ENCODE results near the gene DUSP16.
A peak's percentile ranks its signal among the peaks of the same experiment; 100 is the strongest.

DUSP16 gene

DNA sequence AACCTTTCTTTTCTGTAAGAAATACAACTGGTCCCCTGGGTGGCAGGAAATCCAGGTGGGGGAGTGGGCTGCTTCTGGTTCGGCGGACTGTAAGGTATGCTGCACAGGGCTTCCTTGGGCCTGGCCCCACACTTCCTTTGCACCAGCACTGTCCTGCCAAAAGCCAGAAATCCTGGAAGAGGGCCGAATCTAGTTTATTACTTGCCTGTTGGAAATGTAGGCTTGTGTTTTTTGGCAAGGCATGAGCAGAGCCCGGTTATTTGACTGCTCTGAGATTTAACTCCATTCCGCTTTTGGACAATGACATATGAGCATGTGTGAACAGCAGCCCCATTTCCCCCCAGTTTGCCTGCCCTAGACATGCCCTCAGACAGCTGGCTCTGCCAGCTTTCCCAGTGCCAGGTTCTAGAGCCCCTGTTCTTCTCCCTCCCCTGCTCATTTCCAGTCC, 119.2 kb downstream of the DUSP16 start:
- H3K9me3 ChIP-seq (ENCODE audit: insufficient read depth, low read length, severe bottlenecking), result no peaks in the 10 kb centered on the region
- DNase-seq, result no peak
- H3K4me3 ChIP-seq (ENCODE audit: low read depth in 1 of 2, low read length in 2 of 2), result no peak overlapping the region
- H3K27ac ChIP-seq (ENCODE audit: low read length), result no peak overlapping the region
- no peak overlapping the region for H3K9ac ChIP-seq (ENCODE audit: low read depth, low read length)
- H4K20me1 ChIP-seq (ENCODE audit: insufficient read depth, low read length), result no peaks in the 10 kb centered on the region
- no peak overlapping the region for H3K4me2 ChIP-seq (ENCODE audit: insufficient read depth, low read length)
- no peaks in the 10 kb centered on the region for H3K27me3 ChIP-seq (ENCODE audit: insufficient read depth, low read length, poor library complexity)
- peaks cover 12% of the 10 kb centered on the region for H3K4me1 ChIP-seq (ENCODE audit: insufficient read depth, low read length)
- H3K36me3 ChIP-seq (ENCODE audit: insufficient read depth, low read length), result no peaks in the 10 kb centered on the region
- no peaks in the 10 kb centered on the region for H3K79me2 ChIP-seq (ENCODE audit: insufficient read depth, low read length)
- TF ChIP-seq, protein P1, sequence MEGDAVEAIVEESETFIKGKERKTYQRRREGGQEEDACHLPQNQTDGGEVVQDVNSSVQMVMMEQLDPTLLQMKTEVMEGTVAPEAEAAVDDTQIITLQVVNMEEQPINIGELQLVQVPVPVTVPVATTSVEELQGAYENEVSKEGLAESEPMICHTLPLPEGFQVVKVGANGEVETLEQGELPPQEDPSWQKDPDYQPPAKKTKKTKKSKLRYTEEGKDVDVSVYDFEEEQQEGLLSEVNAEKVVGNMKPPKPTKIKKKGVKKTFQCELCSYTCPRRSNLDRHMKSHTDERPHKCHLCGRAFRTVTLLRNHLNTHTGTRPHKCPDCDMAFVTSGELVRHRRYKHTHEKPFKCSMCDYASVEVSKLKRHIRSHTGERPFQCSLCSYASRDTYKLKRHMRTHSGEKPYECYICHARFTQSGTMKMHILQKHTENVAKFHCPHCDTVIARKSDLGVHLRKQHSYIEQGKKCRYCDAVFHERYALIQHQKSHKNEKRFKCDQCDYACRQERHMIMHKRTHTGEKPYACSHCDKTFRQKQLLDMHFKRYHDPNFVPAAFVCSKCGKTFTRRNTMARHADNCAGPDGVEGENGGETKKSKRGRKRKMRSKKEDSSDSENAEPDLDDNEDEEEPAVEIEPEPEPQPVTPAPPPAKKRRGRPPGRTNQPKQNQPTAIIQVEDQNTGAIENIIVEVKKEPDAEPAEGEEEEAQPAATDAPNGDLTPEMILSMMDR (IDR thresholded peaks at IDR 0.05; ENCODE audit: borderline replicate concordance, extremely low read depth, low read length, poor library complexity, severe bottlenecking), result no peak
- TF ChIP-seq EZH2 (IDR thresholded peaks at IDR 0.05; ENCODE audit: borderline replicate concordance, low read depth, low read length, severe bottlenecking), result no peak
- H2AFZ ChIP-seq (ENCODE audit: low read depth, low read length), result no peak overlapping the region
- no peak for ATAC-seq (ENCODE audit: insufficient read depth, low read depth)

DNA sequence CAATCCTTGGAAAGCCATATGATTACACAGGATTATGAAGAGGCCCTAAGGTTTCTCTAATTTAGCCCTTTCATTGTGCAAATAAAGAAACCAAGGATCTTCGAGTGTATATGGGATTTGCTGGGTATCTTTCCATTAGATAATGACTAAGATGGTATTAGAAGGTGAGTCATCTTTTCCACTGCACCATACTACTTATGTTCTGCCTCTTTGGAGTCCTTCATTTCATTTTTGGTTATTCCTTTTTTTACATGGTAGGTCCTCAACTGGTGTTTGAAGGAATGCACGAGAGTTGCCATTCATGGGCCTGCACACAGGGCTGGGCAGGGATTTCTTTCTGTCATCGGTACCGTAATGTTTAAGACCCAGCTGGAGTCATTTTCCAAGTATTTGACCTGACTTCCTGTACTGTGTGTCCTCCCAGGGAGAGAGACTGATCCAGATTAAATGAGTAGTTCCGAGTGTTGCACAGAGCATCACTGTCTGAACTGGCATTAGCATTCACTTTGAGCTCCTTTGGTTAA, 120.1 kb downstream of the DUSP16 start:
- H3K9ac ChIP-seq (ENCODE audit: low read depth, low read length), result no peak overlapping the region
- no peaks in the 10 kb centered on the region for H3K27me3 ChIP-seq (ENCODE audit: insufficient read depth, low read length, poor library complexity)
- no peak overlapping the region for H3K4me3 ChIP-seq (ENCODE audit: low read depth in 1 of 2, low read length in 2 of 2)
- H3K4me2 ChIP-seq (ENCODE audit: insufficient read depth, low read length), result no peak overlapping the region
- peaks cover 12% of the 10 kb centered on the region for H3K4me1 ChIP-seq (ENCODE audit: insufficient read depth, low read length)
- no peak overlapping the region for H3K27ac ChIP-seq (ENCODE audit: low read length)
- H3K79me2 ChIP-seq (ENCODE audit: insufficient read depth, low read length), result no peaks in the 10 kb centered on the region
- H2AFZ ChIP-seq (ENCODE audit: low read depth, low read length), result no peak overlapping the region
- no peaks in the 10 kb centered on the region for H3K36me3 ChIP-seq (ENCODE audit: insufficient read depth, low read length)
- H3K9me3 ChIP-seq (ENCODE audit: insufficient read depth, low read length, severe bottlenecking), result no peaks in the 10 kb centered on the region
- DNase-seq (no peak), ATAC-seq (ENCODE audit: insufficient read depth, low read depth) (no peak)
- TF ChIP-seq EZH2 (IDR thresholded peaks at IDR 0.05; ENCODE audit: borderline replicate concordance, low read depth, low read length, severe bottlenecking), result no peak
- H4K20me1 ChIP-seq (ENCODE audit: insufficient read depth, low read length), result no peaks in the 10 kb centered on the region

DNA sequence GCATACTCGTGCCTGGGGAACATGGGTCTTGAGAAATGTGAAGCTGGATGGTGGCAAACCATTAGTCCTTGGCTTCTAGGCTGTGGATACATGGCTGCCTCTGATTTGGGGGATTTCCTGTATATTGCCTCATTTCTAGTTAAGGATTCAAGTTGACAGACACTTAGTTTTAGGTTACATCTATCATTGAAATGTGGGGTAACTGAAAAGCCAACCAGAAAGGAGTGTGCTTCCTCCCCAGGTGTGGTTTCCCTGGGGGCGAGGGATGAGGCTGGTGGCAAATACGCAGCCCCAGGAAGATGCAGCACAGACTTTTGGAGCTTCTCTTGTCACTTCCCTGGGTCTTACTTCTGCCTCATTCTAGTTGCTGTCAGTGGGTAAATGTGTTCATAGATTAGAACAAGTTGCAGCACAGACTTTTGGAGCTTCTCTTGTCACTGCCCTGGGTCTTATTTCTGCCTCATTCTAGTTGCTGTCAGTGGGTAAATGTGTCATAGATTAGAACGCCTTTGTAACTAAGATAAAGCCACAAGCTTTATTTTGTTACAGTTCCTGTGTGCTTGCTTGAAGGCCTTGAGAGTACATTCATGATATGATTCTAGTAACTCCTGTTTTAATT, 120.7 kb downstream of the DUSP16 start:
- no peaks in the 10 kb centered on the region for H3K36me3 ChIP-seq (ENCODE audit: insufficient read depth, low read length)
- no peak overlapping the region for H3K4me2 ChIP-seq (ENCODE audit: insufficient read depth, low read length)
- no peak overlapping the region for H3K4me3 ChIP-seq (ENCODE audit: low read depth in 1 of 2, low read length in 2 of 2)
- H3K4me1 ChIP-seq (ENCODE audit: insufficient read depth, low read length), result peaks cover 12% of the 10 kb centered on the region
- no peak overlapping the region for H2AFZ ChIP-seq (ENCODE audit: low read depth, low read length)
- H3K9me3 ChIP-seq (ENCODE audit: insufficient read depth, low read length, severe bottlenecking), result no peaks in the 10 kb centered on the region
- peak; percentile 68 for ATAC-seq (ENCODE audit: insufficient read depth, low read depth)
- H3K79me2 ChIP-seq (ENCODE audit: insufficient read depth, low read length), result no peaks in the 10 kb centered on the region
- H3K9ac ChIP-seq (ENCODE audit: low read depth, low read length), result no peak overlapping the region
- no peak for TF ChIP-seq EZH2 (IDR thresholded peaks at IDR 0.05; ENCODE audit: borderline replicate concordance, low read depth, low read length, severe bottlenecking)
- TF ChIP-seq, protein P1 (IDR thresholded peaks at IDR 0.05; ENCODE audit: borderline replicate concordance, extremely low read depth, low read length, poor library complexity, severe bottlenecking), result no peak
- no peak overlapping the region for H3K27ac ChIP-seq (ENCODE audit: low read length)
- H3K27me3 ChIP-seq (ENCODE audit: insufficient read depth, low read length, poor library complexity), result no peaks in the 10 kb centered on the region
- peak; percentile 34 for DNase-seq
- H4K20me1 ChIP-seq (ENCODE audit: insufficient read depth, low read length), result no peaks in the 10 kb centered on the region

DNA sequence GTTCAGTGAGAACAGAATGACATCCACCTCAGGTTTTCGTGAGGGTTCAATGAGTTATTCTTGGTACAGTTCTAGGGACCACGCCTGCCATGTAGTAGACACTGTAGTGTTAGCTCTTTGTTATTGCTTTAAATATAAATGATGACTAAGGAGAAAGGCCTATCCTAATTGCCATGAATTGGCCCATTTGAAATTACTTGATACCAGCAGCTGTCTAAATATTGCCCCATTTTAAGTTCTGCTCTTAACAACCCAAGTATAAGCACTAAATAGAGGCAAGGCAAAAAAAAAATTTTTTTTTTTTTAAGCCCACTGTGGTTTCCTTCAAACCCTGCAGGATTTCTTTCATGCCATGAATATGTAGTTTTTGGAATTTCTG, 121.2 kb downstream of the DUSP16 start:
- no peak overlapping the region for H3K9ac ChIP-seq (ENCODE audit: low read depth, low read length)
- H3K79me2 ChIP-seq (ENCODE audit: insufficient read depth, low read length), result no peaks in the 10 kb centered on the region
- no peak overlapping the region for H2AFZ ChIP-seq (ENCODE audit: low read depth, low read length)
- H3K4me1 ChIP-seq (ENCODE audit: insufficient read depth, low read length), result peaks cover 12% of the 10 kb centered on the region
- H3K9me3 ChIP-seq (ENCODE audit: insufficient read depth, low read length, severe bottlenecking), result no peaks in the 10 kb centered on the region
- DNase-seq, result no peak
- H3K36me3 ChIP-seq (ENCODE audit: insufficient read depth, low read length), result peaks cover 4% of the 10 kb centered on the region; the same call in 1 of the 2 replicates
- H3K27ac ChIP-seq (ENCODE audit: low read length), result no peak overlapping the region
- no peaks in the 10 kb centered on the region for H3K27me3 ChIP-seq (ENCODE audit: insufficient read depth, low read length, poor library complexity)
- no peak overlapping the region for H3K4me3 ChIP-seq (ENCODE audit: low read depth in 1 of 2, low read length in 2 of 2)
- no peak for ATAC-seq (ENCODE audit: insufficient read depth, low read depth)
- no peaks in the 10 kb centered on the region for H4K20me1 ChIP-seq (ENCODE audit: insufficient read depth, low read length)
- H3K4me2 ChIP-seq (ENCODE audit: insufficient read depth, low read length), result no peak overlapping the region
- no peak for TF ChIP-seq EZH2 (IDR thresholded peaks at IDR 0.05; ENCODE audit: borderline replicate concordance, low read depth, low read length, severe bottlenecking)
- TF ChIP-seq, protein P1 (IDR thresholded peaks at IDR 0.05; ENCODE audit: borderline replicate concordance, extremely low read depth, low read length, poor library complexity, severe bottlenecking), result no peak
